HG02588 (cell line): ENCODE results near the gene CIRBP.

Experiments
- ATAC-seq: cut with Tn5 transposase; IDR thresholded peaks from one replicate; pipeline ENCODE4 v1.9.1; 2021; ENCODE audit warnings: mild to moderate bottlenecking, moderate library complexity; ENCODE audit not compliant: unreplicated experiment

CIRBP gene

GRCh38 chr19:1278713-1279660 lies 9.9 kb downstream of the CIRBP start:
- no peak for ATAC-seq

GRCh38 chr19:1279782-1280341 lies 10.7 kb downstream of the CIRBP start:
- no peak for ATAC-seq

GRCh38 chr19:1280636-1281568 lies 11.8 kb downstream of the CIRBP start:
- ATAC-seq = no peak

- no peak for ATAC-seq
Measured at GRCh38 chr19:1281569-1282287, 12.6 kb downstream of the CIRBP start.

GRCh38 chr19:1282588-1283206 lies 13.6 kb downstream of the CIRBP start:
- ATAC-seq = no peak

GRCh38 chr19:1283207-1283916 lies 14.2 kb downstream of the CIRBP start:
- no peak for ATAC-seq

- ATAC-seq = no peak
Measured at GRCh38 chr19:1283917-1284292, 14.8 kb downstream of the CIRBP start.

GRCh38 chr19:1284293-1284978 lies 15.3 kb downstream of the CIRBP start:
- no peak for ATAC-seq

GRCh38 chr19:1284979-1285736 lies 16.0 kb downstream of the CIRBP start:
- ATAC-seq = no peak

- ATAC-seq = no peak
Measured at GRCh38 chr19:1285737-1286360, 16.7 kb downstream of the CIRBP start, which contains the start of gene EFNA2. EFNA2 (plus strand) TSS chr19:1285873; CDS start chr19:1286169, 296 bp downstream.

- ATAC-seq = no peak
Measured at GRCh38 chr19:1286487-1287353, 17.6 kb downstream of the CIRBP start.

GRCh38 chr19:1287354-1288225 lies 18.5 kb downstream of the CIRBP start:
- no peak for ATAC-seq

- no peak for ATAC-seq
Measured at GRCh38 chr19:1288226-1288612, 19.1 kb downstream of the CIRBP start.

GRCh38 chr19:1288833-1289685 lies 19.9 kb downstream of the CIRBP start:
- no peak for ATAC-seq

- ATAC-seq = no peak
Measured at GRCh38 chr19:1289686-1290025, 20.5 kb downstream of the CIRBP start.
